ENCODE data around the gene MTCL1.

DNA sequence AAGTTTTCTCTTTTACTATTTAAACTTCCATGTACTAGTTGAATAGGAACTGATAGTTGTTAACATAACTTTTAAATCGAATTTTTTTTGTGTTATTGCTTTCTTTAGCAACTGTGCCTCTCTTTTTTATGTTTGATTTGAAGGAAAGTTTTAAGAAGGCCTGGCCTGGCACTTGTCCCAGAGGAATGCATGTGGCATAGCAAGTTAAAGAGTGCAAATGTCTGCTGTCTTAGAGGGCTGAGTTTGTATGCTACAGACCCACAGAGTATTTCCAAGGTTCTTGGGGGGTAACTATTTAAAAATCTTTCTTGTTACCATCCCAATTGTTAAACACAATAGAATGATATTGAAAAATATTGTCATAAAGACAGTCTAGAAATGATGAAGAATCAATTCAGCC lies 47.0 kb downstream of the MTCL1 start:
- TF ChIP-seq EZH2 (IDR thresholded peaks at IDR 0.05; ENCODE audit: borderline replicate concordance, control insufficient read depth, low read depth, low read length) (no peak), RAD21 (IDR thresholded peaks at IDR 0.05; ENCODE audit: insufficient read depth, low read depth, low read length) (no peak)
- TF ChIP-seq, protein P1, sequence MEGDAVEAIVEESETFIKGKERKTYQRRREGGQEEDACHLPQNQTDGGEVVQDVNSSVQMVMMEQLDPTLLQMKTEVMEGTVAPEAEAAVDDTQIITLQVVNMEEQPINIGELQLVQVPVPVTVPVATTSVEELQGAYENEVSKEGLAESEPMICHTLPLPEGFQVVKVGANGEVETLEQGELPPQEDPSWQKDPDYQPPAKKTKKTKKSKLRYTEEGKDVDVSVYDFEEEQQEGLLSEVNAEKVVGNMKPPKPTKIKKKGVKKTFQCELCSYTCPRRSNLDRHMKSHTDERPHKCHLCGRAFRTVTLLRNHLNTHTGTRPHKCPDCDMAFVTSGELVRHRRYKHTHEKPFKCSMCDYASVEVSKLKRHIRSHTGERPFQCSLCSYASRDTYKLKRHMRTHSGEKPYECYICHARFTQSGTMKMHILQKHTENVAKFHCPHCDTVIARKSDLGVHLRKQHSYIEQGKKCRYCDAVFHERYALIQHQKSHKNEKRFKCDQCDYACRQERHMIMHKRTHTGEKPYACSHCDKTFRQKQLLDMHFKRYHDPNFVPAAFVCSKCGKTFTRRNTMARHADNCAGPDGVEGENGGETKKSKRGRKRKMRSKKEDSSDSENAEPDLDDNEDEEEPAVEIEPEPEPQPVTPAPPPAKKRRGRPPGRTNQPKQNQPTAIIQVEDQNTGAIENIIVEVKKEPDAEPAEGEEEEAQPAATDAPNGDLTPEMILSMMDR (IDR thresholded peaks at IDR 0.05 in 2 of 3, conservative IDR thresholded peaks at IDR 0.05 in 1 of 3; ENCODE audit: control insufficient read depth in 2 of 3, extremely low read depth in 1 of 3, insufficient read depth in 1 of 3, low read depth in 3 of 3, low read length in 3 of 3): no peak

All from GM12878 (cell line).